GM23338 (cell line): Measurements from ENCODE around the gene CAPN10.

Experiments
- CREB1 ChIP-seq: fragments of 250-450 bp; sonication (Bioruptor Pico); IDR thresholded peaks from 2 replicates; pipeline ENCODE4 v1.5.0; 2020; ENCODE audit warnings: low read depth, mild to moderate bottlenecking, moderate library complexity
- CTCF ChIP-seq, 2 experiments: fragments of 200-600 bp in 1 of 2; sonication (generic) in 1 of 2; conservative IDR thresholded peaks; 2 replicates each; pipeline versions ENCODE4 v1.5.1 to v1.6.1; 2016 to 2017; ENCODE audit warnings: antibody characterized with exemption in 2 of 2, low read depth in 2 of 2, mild to moderate bottlenecking in 2 of 2, moderate library complexity in 1 of 2
- ETS1 ChIP-seq: IDR thresholded peaks from 2 replicates; pipeline ENCODE4 v1.6.1; 2016; ENCODE audit warnings: antibody characterized with exemption
- EZH2 ChIP-seq: fragments of 200-600 bp; sonication (generic); IDR thresholded peaks from one replicate; pipeline ENCODE4 v1.8.0; 2017; ENCODE audit warnings: antibody characterized with exemption, mild to moderate bottlenecking, low read depth; ENCODE audit not compliant: unreplicated experiment
- EZH2phosphoT487 ChIP-seq: fragments of 200-600 bp; sonication (generic); IDR thresholded peaks from one replicate; pipeline ENCODE4 v1.8.1; 2018; ENCODE audit warnings: antibody characterized with exemption; ENCODE audit not compliant: unreplicated experiment
- JUNB ChIP-seq: IDR thresholded peaks from one replicate; pipeline ENCODE4 v1.6.1; 2016; ENCODE audit warnings: antibody characterized with exemption; ENCODE audit not compliant: unreplicated experiment
- POLR2AphosphoS5 ChIP-seq: IDR thresholded peaks from 2 replicates; pipeline ENCODE4 v1.6.1; 2016; ENCODE audit warnings: antibody characterized with exemption, low read depth
- REST ChIP-seq: IDR thresholded peaks from one replicate; pipeline ENCODE4 v1.6.1; 2018; ENCODE audit warnings: antibody characterized with exemption; ENCODE audit not compliant: unreplicated experiment
- STAT1 ChIP-seq: IDR thresholded peaks from one replicate; pipeline ENCODE4 v1.6.1; 2016; ENCODE audit warnings: antibody characterized with exemption; ENCODE audit not compliant: unreplicated experiment
- ZNF114 ChIP-seq: fragments of 250-450 bp; sonication (Bioruptor Pico); IDR thresholded peaks from 2 replicates; pipeline ENCODE4 v1.5.0; 2020; ENCODE audit warnings: mild to moderate bottlenecking, moderate library complexity
- ZNF331 ChIP-seq: fragments of 250-450 bp; sonication (Bioruptor Pico); IDR thresholded peaks from 2 replicates; pipeline ENCODE4 v1.5.0; 2020; ENCODE audit warnings: low read depth, mild to moderate bottlenecking, moderate library complexity
- ZNF462 ChIP-seq: fragments of 250-450 bp; sonication (Bioruptor Pico); IDR thresholded peaks from 2 replicates; pipeline ENCODE4 v1.5.0; 2020; ENCODE audit warnings: mild to moderate bottlenecking, moderate library complexity

GRCh38 chr2:240569998-240570530 is 16.5 kb upstream of the CAPN10 start:
- TF ChIP-seq CTCF (conservative IDR thresholded peaks at IDR 0.05; ENCODE audit: low read depth in 2 of 2) (no peak), POLR2AphosphoS5 (no peak), CREB1 (CRISPR knock-in tag) (no peak), EZH2phosphoT487 (no peak), EZH2 (no peak), ZNF114 (CRISPR knock-in tag) (no peak), REST (no peak), ZNF462 (CRISPR knock-in tag) (no peak), ETS1 (no peak), JUNB (no peak), ZNF331 (CRISPR knock-in tag) (no peak), STAT1 (no peak)
